Type B pancreatic cell (in vitro differentiated cells): ENCODE data around the gene KIF26B. TPM values are rescaled to one million over a fixed set of nuclear protein-coding genes. Genes with fewer than 3 reads are reported as not detected.

Experiments
- DNase-seq: peaks from one replicate; pipeline ENCODE4 v3.0.0; 2021; ENCODE audit warnings: mixed read lengths; ENCODE audit not compliant: unreplicated experiment; ENCODE audit errors: extremely low spot score
- H3K27ac Mint-ChIP-seq: 2 replicates; pipeline ENCODE4 v1.8.0; 2021; ENCODE audit warnings: mild to moderate bottlenecking, mixed read lengths
- H3K27me3 Mint-ChIP-seq: 2 replicates; pipeline ENCODE4 v1.8.0; 2021; ENCODE audit warnings: mixed read lengths
- H3K36me3 Mint-ChIP-seq: 2 replicates; pipeline ENCODE4 v1.8.0; 2021; ENCODE audit warnings: mixed read lengths
- H3K4me1 Mint-ChIP-seq: one replicate; pipeline ENCODE4 v1.8.0; 2021; ENCODE audit warnings: mixed read lengths; ENCODE audit not compliant: unreplicated experiment
- H3K4me3 Mint-ChIP-seq: 2 replicates; pipeline ENCODE4 v1.8.0; 2021; ENCODE audit warnings: mild to moderate bottlenecking, mixed read lengths
- H3K9me3 Mint-ChIP-seq: 2 replicates; pipeline ENCODE4 v1.8.0; 2021; ENCODE audit warnings: mixed read lengths
- total RNA-seq: library from RNA; stranded (reverse); gene quantifications from 2 replicates; pipeline ENCODE4 v1.2.1, GENCODE V29; 2021; ENCODE audit warnings: low replicate concordance
- TF ChIP-seq, protein P1 (sequence below): fragments of 200-600 bp; sonication (generic); conservative IDR thresholded peaks from 2 replicates; pipeline ENCODE4 v1.5.0; 2021; ENCODE audit warnings: antibody characterized with exemption, mild to moderate bottlenecking

The KIF26B gene
- total RNA-seq, 1 donor from 2014 or later, result 22.1 TPM

DNA sequence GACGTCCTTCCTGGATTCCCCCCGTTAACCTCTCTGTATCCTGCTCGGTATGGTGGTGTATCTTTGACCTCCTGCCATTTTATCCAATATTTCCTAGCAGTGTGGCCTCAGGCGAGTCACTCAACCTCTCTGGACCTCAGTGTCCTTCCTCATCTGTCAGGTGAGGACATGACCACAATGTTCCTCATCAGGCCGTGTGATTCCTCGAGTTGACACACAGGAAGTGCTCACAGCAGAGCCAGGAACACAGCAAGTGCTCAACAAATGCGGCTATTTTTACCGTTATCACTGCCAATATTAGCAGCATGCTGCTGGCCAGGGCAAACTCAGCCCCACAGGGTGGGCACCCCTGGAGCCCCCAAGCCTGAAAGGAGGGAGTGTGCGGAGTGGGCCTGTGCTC is 450.2 kb downstream of the KIF26B start:
- H3K27me3 Mint-ChIP-seq, result peaks cover 12% of the 10 kb centered on the region
- H3K9me3 Mint-ChIP-seq, result no peaks in the 10 kb centered on the region
- TF ChIP-seq, protein P1, sequence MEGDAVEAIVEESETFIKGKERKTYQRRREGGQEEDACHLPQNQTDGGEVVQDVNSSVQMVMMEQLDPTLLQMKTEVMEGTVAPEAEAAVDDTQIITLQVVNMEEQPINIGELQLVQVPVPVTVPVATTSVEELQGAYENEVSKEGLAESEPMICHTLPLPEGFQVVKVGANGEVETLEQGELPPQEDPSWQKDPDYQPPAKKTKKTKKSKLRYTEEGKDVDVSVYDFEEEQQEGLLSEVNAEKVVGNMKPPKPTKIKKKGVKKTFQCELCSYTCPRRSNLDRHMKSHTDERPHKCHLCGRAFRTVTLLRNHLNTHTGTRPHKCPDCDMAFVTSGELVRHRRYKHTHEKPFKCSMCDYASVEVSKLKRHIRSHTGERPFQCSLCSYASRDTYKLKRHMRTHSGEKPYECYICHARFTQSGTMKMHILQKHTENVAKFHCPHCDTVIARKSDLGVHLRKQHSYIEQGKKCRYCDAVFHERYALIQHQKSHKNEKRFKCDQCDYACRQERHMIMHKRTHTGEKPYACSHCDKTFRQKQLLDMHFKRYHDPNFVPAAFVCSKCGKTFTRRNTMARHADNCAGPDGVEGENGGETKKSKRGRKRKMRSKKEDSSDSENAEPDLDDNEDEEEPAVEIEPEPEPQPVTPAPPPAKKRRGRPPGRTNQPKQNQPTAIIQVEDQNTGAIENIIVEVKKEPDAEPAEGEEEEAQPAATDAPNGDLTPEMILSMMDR, result no peak
- peaks cover 7% of the 10 kb centered on the region for H3K36me3 Mint-ChIP-seq
- DNase-seq, result no peak
- H3K4me1 Mint-ChIP-seq, result peaks cover 16% of the 10 kb centered on the region
- no peak overlapping the region for H3K27ac Mint-ChIP-seq
- H3K4me3 Mint-ChIP-seq, result no peak overlapping the region

DNA sequence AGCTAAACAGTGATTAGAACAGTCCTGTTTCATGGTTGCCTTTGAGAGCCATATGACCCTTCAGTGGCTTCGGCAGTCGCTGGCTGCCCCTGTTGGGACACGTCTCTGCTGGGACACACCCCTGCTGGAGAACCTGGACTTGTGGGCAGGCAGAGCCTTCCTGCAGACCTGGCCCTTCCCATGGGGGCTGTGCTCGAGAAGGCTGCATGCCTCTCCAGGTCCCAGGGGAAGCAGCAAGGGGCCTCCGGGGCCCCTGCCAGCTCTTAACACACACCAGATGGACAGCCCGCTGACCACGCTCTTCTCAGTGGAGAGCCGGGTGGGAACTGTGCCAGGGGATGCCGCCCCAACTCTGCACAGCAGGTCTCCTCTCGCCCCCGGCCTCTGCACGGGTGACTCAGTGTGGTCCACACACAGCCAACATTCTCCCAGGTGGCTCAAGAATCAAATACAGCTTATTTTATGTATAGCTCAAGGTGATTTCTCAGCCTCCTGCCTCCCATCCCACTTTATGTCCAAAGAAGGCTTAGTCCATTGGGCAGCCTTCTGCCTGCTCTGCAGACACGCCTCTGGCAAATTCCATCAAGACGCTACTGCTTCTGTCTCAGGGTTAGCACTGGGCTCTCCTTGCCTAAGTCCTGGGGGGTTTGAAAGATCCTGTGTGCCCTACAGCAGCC is 450.8 kb downstream of the KIF26B start:
- TF ChIP-seq, protein P1, result no peak
- H3K4me3 Mint-ChIP-seq, result peak overlapping the region; percentile 31
- no peaks in the 10 kb centered on the region for H3K9me3 Mint-ChIP-seq
- peaks cover 12% of the 10 kb centered on the region for H3K27me3 Mint-ChIP-seq
- H3K27ac Mint-ChIP-seq, result no peak overlapping the region
- H3K4me1 Mint-ChIP-seq, result peaks cover 20% of the 10 kb centered on the region
- no peak for DNase-seq
- peaks cover 10% of the 10 kb centered on the region for H3K36me3 Mint-ChIP-seq

DNA sequence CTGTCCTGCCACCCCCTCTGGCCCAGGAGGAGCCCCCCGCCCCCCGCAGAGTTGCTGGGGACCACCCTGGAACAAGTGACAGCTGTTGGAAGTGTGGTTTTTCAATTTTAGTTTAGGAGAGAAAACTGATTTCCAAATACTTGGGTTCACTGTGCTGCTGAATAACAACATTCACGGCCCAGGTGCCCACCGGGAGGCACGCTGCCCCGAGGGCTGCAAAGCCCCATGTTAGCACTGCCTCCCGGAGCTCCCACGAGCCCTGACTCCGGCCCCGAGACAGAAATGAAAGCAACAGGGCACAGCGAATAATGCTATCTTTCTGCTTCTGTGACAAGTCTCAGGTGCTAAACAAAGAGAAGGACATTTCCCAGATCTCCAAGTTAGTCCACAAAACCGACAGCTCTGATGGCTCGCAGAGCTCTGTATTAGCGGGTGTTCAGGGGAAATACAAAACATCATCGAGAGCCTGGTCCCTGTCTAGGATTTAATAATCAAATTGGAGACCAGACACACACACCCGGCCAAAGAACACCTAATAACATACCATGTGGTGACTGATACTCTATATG is 451.5 kb downstream of the KIF26B start:
- no peak for DNase-seq

DNA sequence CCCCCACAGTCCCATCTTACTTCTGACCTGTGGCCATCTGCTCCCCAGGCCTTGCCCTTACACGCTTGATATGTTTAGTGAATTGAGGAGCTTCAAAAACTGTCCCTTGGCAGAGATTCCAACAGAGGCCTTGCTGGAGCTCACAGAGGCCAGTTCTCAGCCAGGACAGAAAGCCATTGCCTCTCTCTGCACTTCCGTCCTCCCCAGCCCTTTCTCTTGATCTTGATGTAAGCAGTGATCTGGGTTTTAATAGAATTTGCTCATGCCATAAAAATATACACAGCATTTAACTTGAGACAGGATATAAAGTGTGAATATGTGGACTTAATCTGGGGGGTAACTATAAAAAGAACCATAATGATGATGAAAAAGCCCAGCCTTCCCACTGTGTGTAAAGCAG is 453.5 kb downstream of the KIF26B start:
- no peak overlapping the region for H3K27ac Mint-ChIP-seq
- peaks cover 12% of the 10 kb centered on the region for H3K27me3 Mint-ChIP-seq
- no peak overlapping the region for H3K4me3 Mint-ChIP-seq
- no peak for DNase-seq
- H3K36me3 Mint-ChIP-seq, result peaks cover 10% of the 10 kb centered on the region
- TF ChIP-seq, protein P1, result no peak
- no peaks in the 10 kb centered on the region for H3K9me3 Mint-ChIP-seq
- peaks cover 20% of the 10 kb centered on the region for H3K4me1 Mint-ChIP-seq

More for the DNA sequence above, 451.5 kb downstream of the KIF26B start:
- H3K9me3 Mint-ChIP-seq, result no peaks in the 10 kb centered on the region
- TF ChIP-seq, protein P1, result no peak
- H3K36me3 Mint-ChIP-seq, result peaks cover 10% of the 10 kb centered on the region
- H3K4me1 Mint-ChIP-seq, result peaks cover 20% of the 10 kb centered on the region
- H3K27ac Mint-ChIP-seq, result peak overlapping the region; percentile 21
- peaks cover 12% of the 10 kb centered on the region for H3K27me3 Mint-ChIP-seq
- no peak overlapping the region for H3K4me3 Mint-ChIP-seq

DNA sequence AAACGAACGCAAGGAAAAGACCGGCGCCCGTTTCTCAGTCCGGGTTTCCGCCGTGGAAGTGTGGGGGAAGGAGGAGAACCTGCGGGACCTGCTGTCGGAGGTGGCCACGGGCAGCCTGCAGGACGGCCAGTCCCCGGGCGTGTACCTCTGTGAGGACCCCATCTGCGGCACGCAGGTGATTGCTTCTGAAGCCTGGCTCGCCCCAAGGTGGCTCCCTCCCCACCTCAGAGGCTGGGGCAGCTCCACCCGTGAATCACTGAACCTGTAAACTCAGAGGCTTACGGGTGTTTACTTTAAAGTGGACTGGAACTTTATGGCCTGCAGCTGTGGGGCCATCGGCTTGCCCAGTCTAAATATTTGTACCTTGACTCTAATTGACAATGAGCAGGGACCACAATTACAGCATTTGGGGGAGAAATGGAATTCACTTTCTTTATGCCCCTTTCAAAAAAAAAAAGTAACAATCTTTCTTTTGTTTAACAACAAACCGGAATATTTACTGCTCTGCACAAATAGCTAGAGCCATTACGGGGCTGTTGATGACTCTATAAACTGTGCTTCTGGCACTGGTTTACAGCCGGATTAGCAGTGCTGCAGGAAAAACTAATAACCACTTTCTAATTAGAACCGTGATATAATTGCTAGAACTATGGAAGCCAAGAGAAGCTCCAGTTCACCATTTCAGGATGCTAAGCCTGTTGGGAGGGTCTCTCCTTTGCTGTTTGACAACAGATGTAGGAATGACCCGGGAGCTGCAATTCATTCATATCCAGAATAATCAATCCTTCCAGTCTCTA is 454.8 kb downstream of the KIF26B start:
- H3K9me3 Mint-ChIP-seq, result no peaks in the 10 kb centered on the region
- TF ChIP-seq, protein P1, result no peak
- H3K27ac Mint-ChIP-seq, result no peak overlapping the region
- H3K36me3 Mint-ChIP-seq, result peaks cover 10% of the 10 kb centered on the region
- peaks cover 24% of the 10 kb centered on the region for H3K4me1 Mint-ChIP-seq
- no peak for DNase-seq
- H3K27me3 Mint-ChIP-seq, result peaks cover 12% of the 10 kb centered on the region
- H3K4me3 Mint-ChIP-seq, result no peak overlapping the region
